Measurements from ENCODE around the gene ZNF805. TPM values are rescaled to one million over a fixed set of nuclear protein-coding genes. Genes with fewer than 3 reads are reported as not detected.

The ZNF805 gene
- polyA plus RNA-seq, 1 of the 3 experiments (the other 2 are of a cell fraction), result 1.5 TPM

GRCh38 chr19:57202160-57202559, 38.3 kb upstream of the ZNF805 start:
- H3K4me2 ChIP-seq, result no peak overlapping the region
- no peaks in the 10 kb centered on the region for H3K4me1 ChIP-seq (ENCODE audit: control insufficient read depth in 1 of 2, insufficient read depth in 2 of 2, low read depth in 1 of 2, low read length in 1 of 2)
- TF ChIP-seq EZH2phosphoT487 (IDR thresholded peaks at IDR 0.05; ENCODE audit: borderline replicate concordance, low read depth) (no peak), RFX5 (IDR thresholded peaks at IDR 0.05; ENCODE audit: low read length) (no peak), CHD2 (IDR thresholded peaks at IDR 0.05; ENCODE audit: low read length, partially characterized antibody) (no peak), ZBTB33 (IDR thresholded peaks at IDR 0.05; ENCODE audit: borderline replicate concordance, low read depth) (no peak), NFIC (IDR thresholded peaks at IDR 0.05; ENCODE audit: borderline replicate concordance) (no peak), MAX (IDR thresholded peaks at IDR 0.05; ENCODE audit: low read depth) (no peak), TAF1 (IDR thresholded peaks at IDR 0.05; ENCODE audit: borderline replicate concordance, low read depth, low read length) (no peak), MEF2A (IDR thresholded peaks at IDR 0.05; ENCODE audit: borderline replicate concordance, low read depth) (no peak), YY1 (IDR thresholded peaks at IDR 0.05; ENCODE audit: low read depth) (no peak), FOXM1 (IDR thresholded peaks at IDR 0.05; ENCODE audit: low read depth) (no peak), PBX3 (IDR thresholded peaks at IDR 0.05) (no peak), REST (IDR thresholded peaks at IDR 0.05; ENCODE audit: low read depth, low read length) (no peak), SIN3A (IDR thresholded peaks at IDR 0.05; ENCODE audit: borderline replicate concordance, low read depth, low read length) (no peak), ELF1 (IDR thresholded peaks at IDR 0.05) (no peak), EP300 (IDR thresholded peaks at IDR 0.05; ENCODE audit: borderline replicate concordance in 1 of 2, low read depth in 1 of 2, low read length in 1 of 2) (no peak), RCOR1 (IDR thresholded peaks at IDR 0.05; ENCODE audit: low read length) (no peak)
- H3K27ac ChIP-seq (ENCODE audit: low read depth in 2 of 2, low read length in 1 of 2), result no peak overlapping the region
- H3K9ac ChIP-seq, result no peak overlapping the region
- 94% methylated on average over 5 of the region's 5 CpGs for WGBS (ENCODE audit: low lambda C conversion rate)
- no peak overlapping the region for H3K4me3 ChIP-seq (ENCODE audit: low read depth in 2 of 2, low read length in 1 of 2)
- H3K9me3 ChIP-seq, result no peaks in the 10 kb centered on the region
- H3F3A ChIP-seq (replicated peaks; ENCODE audit: insufficient read depth), result peaks cover 8% of the 10 kb centered on the region
- H4K20me1 ChIP-seq (ENCODE audit: insufficient read depth), result no peaks in the 10 kb centered on the region; the same call in 1 of the 2 replicates
- H3K36me3 ChIP-seq (replicated peaks in 1 of 2; ENCODE audit: control insufficient read depth in 1 of 2, insufficient read depth in 2 of 2, low read length in 1 of 2), result peaks cover 28 to 41% of the 10 kb centered on the region in 2 experiments
- H3K27me3 ChIP-seq (ENCODE audit: insufficient read depth), result no peaks in the 10 kb centered on the region
- ChIA-PET POLR2A (no interaction called here), CTCF (no interaction called here)
- H3K9me2 ChIP-seq, result no peaks in the 10 kb centered on the region
- peaks cover 74% of the 10 kb centered on the region for H3K79me2 ChIP-seq (ENCODE audit: insufficient read depth)
- no peak overlapping the region for H2AFZ ChIP-seq (ENCODE audit: low read depth)
- no peak for DNase-seq
